Activated T-helper 1 cell treated with anti-CD3 and anti-CD28 coated beads, Interleukin-12 subunit alpha, Interleukin-12 subunit beta, Interleukin-2, Interleukin-4 antibody, amounts not matched to agents 30 ng/mL and 10 ng/mL and 1 ng/mL, durations not matched to agents 14 hours and 24 hours and 36 hours (primary cell): ENCODE data around the gene TMEM132C. TPM values are rescaled to one million over a fixed set of nuclear protein-coding genes. Genes with fewer than 3 reads are reported as not detected.

Experiments
- DNase-seq: peaks from one replicate; pipeline ENCODE4 v3.0.0; 2021; ENCODE audit warnings: low spot score
- H3K27ac Mint-ChIP-seq: one replicate; pipeline ENCODE4 v1.8.0; 2021; ENCODE audit warnings: mild to moderate bottlenecking, mixed read lengths
- H3K27me3 Mint-ChIP-seq: one replicate; pipeline ENCODE4 v1.8.0; 2022; ENCODE audit warnings: mild to moderate bottlenecking, moderate library complexity, mixed read lengths; ENCODE audit not compliant: insufficient read depth
- H3K36me3 Mint-ChIP-seq: one replicate; pipeline ENCODE4 v1.8.0; 2021; ENCODE audit warnings: low read depth, mixed read lengths
- H3K4me1 Mint-ChIP-seq: one replicate; pipeline ENCODE4 v1.8.0; 2021; ENCODE audit warnings: low read depth, mixed read lengths
- H3K4me3 Mint-ChIP-seq: one replicate; pipeline ENCODE4 v1.8.0; 2021; ENCODE audit warnings: mild to moderate bottlenecking, moderate library complexity, mixed read lengths
- H3K9me3 Mint-ChIP-seq: one replicate; pipeline ENCODE4 v1.8.0; 2021; ENCODE audit warnings: mixed read lengths
- intact Hi-C: fragments of 100-400 bp; cut with micrococcal nuclease; formaldehyde crosslinking; loops from one replicate; pipeline ENCODE4 v1.15.1; 2024
- total RNA-seq: library from RNA; stranded (reverse); gene quantifications from 2 replicates; pipeline ENCODE4 v1.2.3, GENCODE V29; 2022

Gene TMEM132C
- total RNA-seq, 1 donor from 2014 or later = not detected

GRCh38 chr12:128265566-128265965 is 1.4 kb upstream of the TMEM132C start:
- no peak for DNase-seq
- intact Hi-C loops = no loop called here
- H3K27ac Mint-ChIP-seq = no peak overlapping the region
- peaks cover 31% of the 10 kb centered on the region for H3K27me3 Mint-ChIP-seq
- peaks cover 6% of the 10 kb centered on the region for H3K9me3 Mint-ChIP-seq
- H3K4me3 Mint-ChIP-seq = no peak overlapping the region
- no peaks in the 10 kb centered on the region for H3K36me3 Mint-ChIP-seq
- H3K4me1 Mint-ChIP-seq = no peaks in the 10 kb centered on the region

- no peaks in the 10 kb centered on the region for H3K36me3 Mint-ChIP-seq
- no peak for DNase-seq
- H3K4me1 Mint-ChIP-seq = no peaks in the 10 kb centered on the region
- peaks cover 6% of the 10 kb centered on the region for H3K9me3 Mint-ChIP-seq
- H3K27ac Mint-ChIP-seq = no peak overlapping the region
- peaks cover 31% of the 10 kb centered on the region for H3K27me3 Mint-ChIP-seq
- no peak overlapping the region for H3K4me3 Mint-ChIP-seq
- intact Hi-C loops = no loop called here
Measured at GRCh38 chr12:128266086-128266485, 884 bp upstream of the TMEM132C start.

- intact Hi-C loops = no loop called here
- peaks cover 6% of the 10 kb centered on the region for H3K9me3 Mint-ChIP-seq
Measured at GRCh38 chr12:128266541-128267130, 334 bp upstream of the TMEM132C start.

GRCh38 chr12:128267651-128268378 is 845 bp downstream of the TMEM132C start:
- Mint-ChIP-seq H3K27ac (no peak overlapping the region), H3K27me3 (peaks cover 31% of the 10 kb centered on the region), H3K4me1 (no peaks in the 10 kb centered on the region), H3K9me3 (peaks cover 6% of the 10 kb centered on the region), H3K36me3 (no peaks in the 10 kb centered on the region), H3K4me3 (no peak overlapping the region)
- intact Hi-C loops = no loop called here
- DNase-seq = no peak

More at GRCh38 chr12:128266541-128267130, 334 bp upstream of the TMEM132C start:
- peaks cover 31% of the 10 kb centered on the region for H3K27me3 Mint-ChIP-seq
- H3K27ac Mint-ChIP-seq = no peak overlapping the region
- H3K36me3 Mint-ChIP-seq = no peaks in the 10 kb centered on the region
- H3K4me3 Mint-ChIP-seq = no peak overlapping the region
- no peak for DNase-seq
- no peaks in the 10 kb centered on the region for H3K4me1 Mint-ChIP-seq

- Mint-ChIP-seq H3K27ac (no peak overlapping the region), H3K36me3 (no peaks in the 10 kb centered on the region), H3K9me3 (peaks cover 6% of the 10 kb centered on the region), H3K4me3 (no peak overlapping the region), H3K4me1 (no peaks in the 10 kb centered on the region), H3K27me3 (peaks cover 31% of the 10 kb centered on the region)
- intact Hi-C loops = no loop called here
- no peak for DNase-seq
Measured at GRCh38 chr12:128268379-128268995, 1.5 kb downstream of the TMEM132C start.

- H3K27me3 Mint-ChIP-seq = peaks cover 31% of the 10 kb centered on the region
- no peak for DNase-seq
- intact Hi-C loops = no loop called here
- H3K9me3 Mint-ChIP-seq = peaks cover 1% of the 10 kb centered on the region
- no peak overlapping the region for H3K27ac Mint-ChIP-seq
- no peak overlapping the region for H3K4me3 Mint-ChIP-seq
- no peaks in the 10 kb centered on the region for H3K4me1 Mint-ChIP-seq
- H3K36me3 Mint-ChIP-seq = no peaks in the 10 kb centered on the region
Measured at GRCh38 chr12:128269181-128269591, 2.2 kb downstream of the TMEM132C start.

GRCh38 chr12:128276471-128276870 is 9.5 kb downstream of the TMEM132C start:
- Mint-ChIP-seq H3K27me3 (no peaks in the 10 kb centered on the region), H3K4me1 (no peaks in the 10 kb centered on the region), H3K4me3 (no peak overlapping the region), H3K9me3 (peaks cover 15% of the 10 kb centered on the region), H3K36me3 (no peaks in the 10 kb centered on the region), H3K27ac (no peak overlapping the region)
- DNase-seq = no peak
- intact Hi-C loops = no loop called here

- DNase-seq = no peak
- intact Hi-C loops = no loop called here
- H3K4me1 Mint-ChIP-seq = no peaks in the 10 kb centered on the region
- no peaks in the 10 kb centered on the region for H3K9me3 Mint-ChIP-seq
- H3K36me3 Mint-ChIP-seq = no peaks in the 10 kb centered on the region
- no peak overlapping the region for H3K27ac Mint-ChIP-seq
- H3K27me3 Mint-ChIP-seq = no peaks in the 10 kb centered on the region
- no peak overlapping the region for H3K4me3 Mint-ChIP-seq
Measured at GRCh38 chr12:128286970-128287369, 20.0 kb downstream of the TMEM132C start.

GRCh38 chr12:128288357-128288756 is 21.4 kb downstream of the TMEM132C start:
- intact Hi-C loops = no loop called here
- Mint-ChIP-seq H3K4me3 (no peak overlapping the region), H3K36me3 (no peaks in the 10 kb centered on the region), H3K4me1 (no peaks in the 10 kb centered on the region), H3K27ac (no peak overlapping the region), H3K27me3 (no peaks in the 10 kb centered on the region), H3K9me3 (no peaks in the 10 kb centered on the region)
- no peak for DNase-seq

GRCh38 chr12:128288896-128289295 is 21.9 kb downstream of the TMEM132C start:
- intact Hi-C loops = no loop called here
- Mint-ChIP-seq H3K27ac (no peak overlapping the region), H3K9me3 (no peaks in the 10 kb centered on the region), H3K36me3 (no peaks in the 10 kb centered on the region), H3K4me3 (no peak overlapping the region), H3K27me3 (no peaks in the 10 kb centered on the region), H3K4me1 (no peaks in the 10 kb centered on the region)
- DNase-seq = no peak

- H3K27ac Mint-ChIP-seq = no peak overlapping the region
- intact Hi-C loops = no loop called here
- no peaks in the 10 kb centered on the region for H3K9me3 Mint-ChIP-seq
- H3K4me1 Mint-ChIP-seq = no peaks in the 10 kb centered on the region
- H3K27me3 Mint-ChIP-seq = no peaks in the 10 kb centered on the region
- H3K4me3 Mint-ChIP-seq = no peak overlapping the region
- no peak for DNase-seq
- no peaks in the 10 kb centered on the region for H3K36me3 Mint-ChIP-seq
Measured at GRCh38 chr12:128290938-128291337, 24.0 kb downstream of the TMEM132C start.

GRCh38 chr12:128298091-128298748 is 31.2 kb downstream of the TMEM132C start:
- no peak overlapping the region for H3K4me3 Mint-ChIP-seq
- no peak for DNase-seq
- H3K9me3 Mint-ChIP-seq = peaks cover 4% of the 10 kb centered on the region
- H3K27ac Mint-ChIP-seq = no peak overlapping the region
- H3K27me3 Mint-ChIP-seq = no peaks in the 10 kb centered on the region
- no peaks in the 10 kb centered on the region for H3K4me1 Mint-ChIP-seq
- H3K36me3 Mint-ChIP-seq = no peaks in the 10 kb centered on the region
- intact Hi-C loops = no loop called here

GRCh38 chr12:128305336-128305892 is 38.4 kb downstream of the TMEM132C start:
- no peak overlapping the region for H3K27ac Mint-ChIP-seq
- no peak for DNase-seq
- intact Hi-C loops = no loop called here
- H3K36me3 Mint-ChIP-seq = no peaks in the 10 kb centered on the region
- H3K9me3 Mint-ChIP-seq = peaks cover 19% of the 10 kb centered on the region
- no peak overlapping the region for H3K4me3 Mint-ChIP-seq
- H3K27me3 Mint-ChIP-seq = no peaks in the 10 kb centered on the region
- H3K4me1 Mint-ChIP-seq = no peaks in the 10 kb centered on the region
